Activated T-cell treated with anti-CD3 and anti-CD28 coated beads for 24 hours (primary cell): ENCODE results near the gene GZF1.

ENCODE experiments used
- DNase-seq: peaks from one replicate; pipeline ENCODE4 v3.0.0-alpha.2; 2020; ENCODE audit warnings: low read depth

Gene GZF1

DNA sequence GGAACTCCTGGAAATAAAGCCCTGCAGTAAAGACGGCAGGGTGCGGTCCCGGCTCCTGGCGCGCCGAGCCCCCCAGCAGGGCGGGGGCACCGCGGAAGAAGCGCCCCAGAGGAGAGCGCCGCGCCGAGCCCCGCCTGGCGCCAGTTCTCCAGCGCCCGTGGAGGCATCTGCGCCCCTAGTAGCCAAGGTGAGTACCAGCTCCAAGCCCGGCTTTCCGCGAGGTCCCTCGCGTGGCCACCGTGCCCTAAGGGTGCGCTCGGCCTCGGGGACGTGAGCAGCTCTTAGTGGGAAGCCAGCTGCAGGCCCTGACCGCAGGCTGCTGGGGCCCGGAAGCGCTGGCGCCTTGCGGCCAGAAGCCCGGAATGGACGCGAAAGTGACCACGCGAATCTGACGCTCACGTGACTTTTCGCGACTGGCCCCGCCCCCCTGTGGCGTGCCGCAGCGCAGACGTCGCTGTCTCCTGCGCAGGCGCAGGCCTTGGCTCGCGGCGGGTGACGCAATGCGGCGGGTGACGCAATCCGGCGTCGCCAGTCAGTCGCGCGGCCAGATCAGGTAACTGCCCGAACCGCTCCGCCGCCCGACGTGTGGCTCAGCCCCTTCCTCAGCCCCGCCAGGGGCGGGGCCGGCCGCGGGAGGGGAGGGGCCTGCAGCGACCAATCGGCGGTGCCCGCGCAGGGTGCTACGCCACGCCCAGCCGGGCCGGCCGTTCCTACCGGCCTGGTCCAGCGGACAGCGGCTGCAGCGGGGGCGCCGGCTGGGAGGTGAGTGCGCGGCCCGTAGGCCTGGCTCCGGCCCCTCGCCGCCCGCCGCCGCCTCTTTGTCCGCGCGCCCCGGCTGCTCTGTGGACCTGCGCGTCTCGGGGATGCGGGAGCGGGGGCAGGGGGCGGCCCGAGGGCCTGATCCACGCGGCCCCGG, at the start of gene GZF1:
Gene GZF1 (plus strand): TSS at position 707 of the 916 bp plus-strand sequence. CDS start 2,202 bp downstream, outside the sequence.
- DNase-seq: peak; percentile 98

DNA sequence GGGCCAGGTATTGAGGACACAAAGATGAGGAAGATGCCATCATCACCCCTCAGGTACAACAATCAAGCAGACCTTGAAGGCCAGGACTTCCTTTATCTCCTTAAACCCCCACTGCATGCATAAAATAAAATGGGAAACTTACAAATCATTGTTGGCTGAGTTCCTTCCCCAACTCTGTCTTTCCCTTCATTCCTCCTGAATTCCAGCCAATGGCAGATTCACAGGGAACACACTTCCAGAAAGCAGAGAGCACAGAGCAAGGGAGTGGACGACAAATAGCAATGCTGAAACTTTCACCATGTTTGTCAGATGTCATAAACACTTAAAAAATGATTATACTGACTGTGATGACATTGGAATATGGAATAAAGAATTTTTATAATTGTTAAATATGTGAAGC, 48.7 kb upstream of the GZF1 start:
- DNase-seq: no peak

DNA sequence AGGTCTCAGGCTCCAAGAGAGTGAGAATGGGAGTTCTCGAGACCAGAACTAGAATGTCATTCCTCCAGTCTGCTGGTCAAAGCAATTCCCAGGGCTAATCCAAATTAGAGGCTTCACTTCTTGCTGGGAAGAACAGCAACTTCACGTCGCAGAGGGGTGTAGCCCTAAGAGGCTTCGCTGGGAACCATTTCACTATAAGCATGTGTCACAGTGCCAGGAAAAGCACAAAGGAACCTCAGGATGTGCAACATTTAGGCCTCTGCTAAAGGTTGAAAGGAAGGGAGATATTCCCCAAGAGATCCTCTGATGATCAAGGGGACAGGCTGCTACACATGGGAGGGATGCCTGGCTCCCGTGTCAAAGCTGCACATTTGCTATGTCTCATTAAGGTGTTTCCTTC, 47.3 kb upstream of the GZF1 start:
- DNase-seq: no peak

DNA sequence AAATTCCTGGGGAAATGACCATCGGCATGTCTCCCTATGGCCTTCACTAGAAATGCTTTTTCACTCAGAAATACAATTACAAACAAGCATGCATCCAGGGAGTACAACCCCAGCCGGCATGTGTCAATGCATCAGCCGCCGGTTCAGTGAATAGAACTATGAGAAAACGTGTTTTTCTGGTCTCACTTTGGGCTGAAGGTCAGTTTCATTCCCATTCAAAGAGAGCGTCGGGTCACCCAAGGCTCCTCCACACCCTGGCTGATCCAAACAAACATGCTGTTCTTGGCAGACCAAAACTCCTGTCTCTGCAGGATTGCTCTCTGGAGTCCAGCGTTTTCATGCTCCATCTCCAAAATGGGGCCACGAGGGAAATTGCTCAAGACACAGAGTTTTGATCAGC, 46.9 kb upstream of the GZF1 start:
- DNase-seq: no peak

DNA sequence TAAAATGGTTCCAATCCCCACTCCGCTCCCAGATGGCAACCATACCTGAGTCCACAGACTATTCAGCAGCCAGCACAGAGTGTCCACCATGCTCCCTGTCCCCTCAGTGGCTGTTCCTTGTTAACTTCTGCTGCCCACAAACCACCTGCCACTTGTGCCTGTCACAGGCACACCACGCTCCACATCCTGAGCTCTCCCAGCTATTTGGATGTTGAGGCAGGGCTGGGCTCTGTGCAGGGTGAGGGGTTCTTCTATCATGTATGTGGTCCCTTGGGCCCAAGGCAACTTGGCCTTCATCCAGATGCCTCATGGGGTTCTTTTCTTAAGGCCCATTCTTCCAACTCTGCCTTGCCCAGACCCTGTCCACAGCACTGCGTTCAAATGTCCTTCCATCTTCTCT, 45.4 kb upstream of the GZF1 start:
- no peak for DNase-seq

DNA sequence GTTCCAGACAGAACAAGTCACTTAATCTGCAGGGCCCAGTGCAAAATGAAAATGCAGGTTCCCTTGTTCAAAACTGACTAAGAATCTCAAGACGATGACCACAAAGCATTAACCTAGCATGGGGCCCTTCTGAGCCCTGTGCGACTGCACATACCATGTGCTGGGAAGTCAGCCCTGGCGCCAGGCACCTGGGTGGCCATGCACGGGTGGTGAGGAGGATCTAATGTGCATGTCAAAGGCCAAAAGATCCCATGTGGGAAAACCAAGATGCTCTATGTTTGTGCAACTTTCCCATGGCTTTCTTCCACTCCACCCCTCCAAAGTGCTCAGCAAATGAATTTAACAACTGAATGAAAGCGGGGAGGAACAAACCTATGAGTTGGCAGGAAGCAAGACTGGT, 44.9 kb upstream of the GZF1 start:
- no peak for DNase-seq

DNA sequence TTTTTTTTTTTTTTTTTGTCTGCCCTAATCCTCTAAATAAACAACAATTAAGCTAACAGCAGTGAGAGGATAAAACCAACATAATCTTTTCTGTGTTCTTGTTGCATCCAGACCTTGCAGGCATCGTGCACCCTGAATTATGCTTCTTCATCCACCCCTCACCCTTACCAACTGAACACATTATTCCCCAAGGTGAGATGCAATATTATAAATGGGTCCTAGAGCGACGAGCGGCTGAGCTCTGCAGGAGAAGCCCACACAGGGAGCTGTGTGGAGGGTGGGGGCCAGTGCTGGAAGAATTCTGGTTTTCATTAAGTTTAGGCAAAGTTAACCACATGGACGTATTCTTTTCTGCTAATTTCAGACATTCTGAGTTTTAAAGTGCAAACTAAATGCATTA, 43.6 kb upstream of the GZF1 start:
- DNase-seq: no peak

DNA sequence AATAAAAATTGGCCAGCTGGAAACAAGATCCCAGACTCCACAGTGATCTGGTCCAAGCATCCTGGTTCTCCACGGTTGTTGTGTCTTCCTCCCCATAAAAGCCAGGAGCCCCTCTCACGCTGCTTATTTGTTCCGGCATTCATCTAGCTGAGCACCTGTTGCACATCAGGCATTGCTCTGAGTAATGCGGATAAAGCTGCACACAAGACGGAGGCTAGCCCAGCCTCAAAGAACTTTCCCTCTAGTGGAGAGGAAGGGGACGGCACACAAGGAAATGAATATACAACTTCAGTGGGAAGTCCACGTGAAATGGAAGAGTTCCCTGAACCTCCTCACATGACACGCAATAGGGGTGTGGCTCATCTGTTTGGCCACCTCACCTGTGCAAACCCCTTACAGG, 41.7 kb upstream of the GZF1 start:
- no peak for DNase-seq

DNA sequence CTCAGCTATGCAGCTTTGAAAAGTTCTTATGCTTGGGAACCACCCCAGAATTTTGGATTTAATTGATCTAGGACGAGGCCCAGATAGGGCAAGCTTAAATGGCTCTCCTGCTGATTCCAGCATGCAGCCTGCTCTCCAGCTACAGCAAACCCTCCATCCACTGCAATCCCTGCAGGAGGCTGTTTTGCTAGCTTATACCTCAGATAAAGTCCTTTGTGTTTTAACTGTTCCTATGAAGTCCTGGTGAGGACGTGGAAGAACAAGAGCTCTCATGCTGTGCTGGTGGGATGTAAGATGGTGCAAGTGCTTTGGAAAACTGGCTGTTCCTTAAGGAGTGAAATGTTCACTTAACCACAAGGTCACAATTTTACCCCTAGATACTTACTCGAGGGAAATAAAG, 36.9 kb upstream of the GZF1 start:
- DNase-seq: no peak

DNA sequence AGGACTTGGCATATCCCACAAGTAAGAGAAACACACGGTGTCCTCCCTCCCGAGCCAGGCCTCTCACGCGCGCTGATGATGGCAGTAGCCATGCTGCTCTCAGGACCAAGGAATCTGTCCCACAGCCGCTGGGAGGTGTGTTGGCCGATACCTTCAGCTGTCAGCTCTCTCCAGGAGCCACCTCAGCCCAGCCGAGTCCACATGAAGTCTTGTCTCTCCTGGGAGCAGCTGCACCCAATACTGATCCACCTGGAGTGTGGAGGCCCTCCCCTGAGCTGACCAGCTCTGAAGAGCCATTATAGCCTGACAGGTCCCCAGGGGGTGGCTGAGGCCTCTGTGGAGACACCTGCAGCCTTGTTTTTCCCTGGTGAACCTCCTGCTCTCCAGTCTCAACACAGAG, 35.2 kb upstream of the GZF1 start:
- DNase-seq: no peak

DNA sequence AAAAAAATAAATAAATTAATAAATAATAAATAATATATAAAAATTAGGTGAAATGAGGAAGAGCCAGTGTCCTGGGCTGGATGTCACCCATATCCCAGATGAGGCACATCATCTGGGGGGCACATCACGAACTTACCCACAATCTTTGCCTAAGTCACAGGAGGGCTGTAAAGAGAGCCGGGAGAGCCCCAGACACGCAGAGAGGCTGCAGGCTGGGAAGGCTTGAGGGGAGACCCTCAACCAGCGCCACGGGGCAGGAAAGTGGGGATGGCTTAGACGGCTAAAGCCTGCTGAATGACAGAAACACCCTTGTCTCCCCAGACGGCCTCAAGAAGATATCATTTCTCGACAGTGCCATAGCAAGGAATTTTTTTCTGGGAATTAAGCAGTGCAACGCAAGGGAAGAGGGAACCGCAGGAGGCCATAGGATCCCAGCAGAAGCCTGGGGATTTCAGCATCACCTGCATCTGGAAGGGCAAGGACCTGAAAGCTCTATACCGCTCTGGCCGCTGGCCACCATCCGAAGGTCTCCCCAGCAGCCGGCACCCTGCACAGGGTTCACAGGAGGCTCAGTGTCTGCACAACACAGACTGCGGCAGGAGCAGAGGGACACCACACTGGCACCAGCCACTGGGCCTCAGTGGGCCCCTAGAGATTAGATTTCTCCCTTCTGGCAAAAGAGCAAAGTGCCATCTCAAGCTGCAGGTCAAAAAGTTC, 34.2 kb upstream of the GZF1 start:
- DNase-seq: no peak

DNA sequence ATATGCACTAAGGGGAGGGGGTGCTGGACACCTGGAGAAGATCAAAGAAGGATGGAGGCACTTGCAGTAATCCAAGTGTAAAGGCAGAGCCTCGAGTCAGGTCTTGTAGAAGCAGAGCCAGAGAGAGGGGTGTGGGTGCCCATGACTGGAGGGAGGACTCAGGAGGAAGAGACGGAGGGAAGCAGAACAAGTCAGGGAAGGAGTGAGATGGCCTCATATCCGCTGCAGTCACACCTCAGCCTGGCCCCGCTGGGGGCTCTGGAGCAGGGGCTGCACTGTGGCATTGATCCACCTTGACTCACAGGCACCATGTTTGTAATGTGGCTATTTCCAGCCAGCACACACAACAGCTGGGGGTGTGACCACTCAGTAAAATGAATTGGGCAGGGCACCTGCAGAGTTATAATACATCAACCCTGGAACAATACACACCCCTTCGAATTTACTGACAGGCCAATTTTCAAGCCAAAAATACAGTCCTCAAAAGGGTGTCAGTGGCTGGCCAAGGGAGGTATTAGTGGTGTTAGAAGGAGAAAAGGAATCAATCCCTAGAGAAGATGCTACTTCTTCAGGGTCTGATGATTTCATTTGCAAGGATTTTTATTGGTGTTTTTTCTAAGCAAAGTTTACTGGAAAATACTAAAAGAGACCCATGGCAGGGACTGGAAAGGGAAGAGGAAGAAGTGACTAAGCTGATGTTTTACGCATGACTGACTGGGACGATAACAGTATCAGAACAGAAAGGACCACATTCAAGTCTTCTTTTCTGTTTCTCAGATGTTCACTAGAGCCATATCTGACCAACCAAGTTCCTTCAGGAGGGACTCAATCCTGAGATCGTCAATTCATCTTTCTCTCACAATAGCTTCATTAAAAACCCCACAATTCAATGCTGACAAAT, 30.3 kb upstream of the GZF1 start:
- no peak for DNase-seq

DNA sequence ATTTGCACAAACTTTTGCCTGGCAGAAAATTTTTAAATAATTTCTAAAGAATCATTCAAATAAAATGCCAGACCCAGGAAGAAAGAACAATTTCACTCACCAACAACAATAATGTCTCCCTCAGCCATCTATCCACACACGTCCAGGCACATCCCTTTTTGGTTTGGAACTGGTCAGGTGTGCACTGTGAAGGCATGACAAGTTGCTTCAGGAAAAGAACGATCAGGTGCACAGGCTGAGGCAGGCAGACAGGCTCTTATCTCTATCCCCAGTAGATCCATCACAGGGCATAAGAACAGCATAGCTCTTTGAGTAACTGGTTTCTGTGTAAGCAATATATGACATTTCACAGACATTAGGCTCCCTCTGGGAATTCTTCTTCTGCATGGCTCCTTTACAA, 29.5 kb upstream of the GZF1 start:
- no peak for DNase-seq

DNA sequence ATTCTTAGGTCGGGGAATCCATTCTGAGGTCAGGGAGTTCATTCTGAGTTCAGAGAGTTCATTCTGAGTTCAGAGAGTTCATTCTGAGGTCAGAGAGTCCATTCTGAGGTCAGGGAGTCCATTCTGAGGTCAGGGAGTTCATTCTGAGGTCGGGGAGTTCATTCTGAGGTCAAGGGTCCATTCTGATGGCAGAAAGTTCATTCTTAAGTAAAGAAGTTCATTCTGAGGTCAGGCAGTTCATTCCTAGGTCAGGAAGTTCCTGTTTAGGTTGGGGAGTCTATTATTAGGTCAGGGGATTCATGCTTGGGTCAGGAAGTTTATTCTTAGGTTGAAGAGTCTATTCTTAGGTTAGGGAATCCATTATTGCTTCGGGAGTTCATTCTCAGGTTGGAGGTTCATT, 27.9 kb upstream of the GZF1 start:
- DNase-seq: no peak

DNA sequence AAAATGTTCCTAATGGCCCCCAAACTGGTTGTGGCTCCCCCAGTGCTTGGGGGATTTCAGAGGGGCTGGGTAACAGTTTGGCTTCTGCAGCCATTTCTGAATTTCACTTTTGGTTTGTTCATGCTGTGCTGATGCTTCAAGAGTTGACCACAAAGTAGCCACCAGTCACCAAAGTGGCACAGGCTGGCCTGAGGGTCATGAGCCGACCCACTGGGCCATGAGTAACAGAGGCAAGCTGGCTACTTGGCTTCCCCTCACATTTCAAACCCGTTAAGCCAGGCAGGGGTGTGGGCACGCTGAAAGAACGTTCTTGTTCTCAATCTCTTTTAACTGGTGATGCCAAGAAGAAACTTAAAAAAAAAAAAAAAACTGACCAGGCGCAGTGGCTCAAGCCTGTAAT, 26.5 kb upstream of the GZF1 start:
- no peak for DNase-seq

DNA sequence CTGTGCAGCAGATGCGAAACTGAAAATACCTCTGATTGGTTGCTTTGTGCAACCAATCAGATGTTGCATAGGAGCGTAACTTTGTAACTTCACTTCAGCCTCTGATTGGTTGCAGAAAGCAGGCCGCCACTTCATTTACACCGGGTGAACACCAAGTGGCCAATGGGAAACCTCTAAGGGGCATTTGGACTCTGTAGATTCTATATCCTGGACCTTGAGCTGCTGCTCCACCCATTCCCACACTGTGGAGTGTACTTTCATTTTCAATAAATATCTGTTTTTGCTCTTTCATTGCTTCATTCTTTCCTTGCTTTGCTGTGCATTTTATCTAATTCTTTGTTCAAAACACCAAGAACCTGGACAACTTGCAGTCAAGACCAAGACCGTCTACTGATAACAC, 25.5 kb upstream of the GZF1 start:
- DNase-seq: no peak

DNA sequence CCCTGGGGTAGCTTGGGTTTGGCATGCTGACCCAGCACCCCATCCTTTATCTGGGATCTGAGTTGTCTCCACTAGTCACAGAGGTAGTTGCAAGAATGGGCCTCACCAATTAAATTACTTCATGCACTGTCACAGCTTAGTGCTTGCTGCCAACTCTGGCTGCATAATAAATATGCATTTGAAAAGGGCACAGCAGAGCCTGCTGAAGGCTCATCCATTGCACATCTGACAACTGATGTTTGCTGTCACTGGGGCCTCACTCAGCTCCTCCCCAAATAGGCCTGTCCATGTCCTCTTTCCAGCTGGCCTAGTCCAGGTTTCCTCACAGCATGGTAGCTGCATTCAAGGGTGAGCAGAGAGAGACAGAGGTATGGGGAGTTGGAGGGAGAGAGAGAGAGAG, 24.7 kb upstream of the GZF1 start:
- DNase-seq: no peak

DNA sequence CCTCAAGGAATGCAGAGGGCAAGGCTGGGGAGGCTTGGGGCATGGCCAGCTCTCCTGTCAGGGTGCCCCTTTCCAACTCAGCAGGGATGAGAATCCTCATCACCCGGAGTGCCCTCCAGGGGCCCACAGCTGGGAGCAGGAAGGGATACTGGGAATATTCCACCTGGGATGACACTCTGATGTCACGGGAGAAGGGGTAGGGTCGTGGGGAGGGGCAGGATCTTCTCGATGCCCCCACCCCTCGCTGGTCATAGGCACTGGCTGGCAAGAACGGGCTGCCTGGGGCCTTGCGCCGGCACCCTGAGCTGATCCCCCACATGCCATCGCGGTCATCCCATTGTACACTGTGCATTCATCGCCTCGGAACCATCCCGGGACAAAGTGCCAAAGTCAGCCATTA, 22.0 kb upstream of the GZF1 start:
- no peak for DNase-seq

DNA sequence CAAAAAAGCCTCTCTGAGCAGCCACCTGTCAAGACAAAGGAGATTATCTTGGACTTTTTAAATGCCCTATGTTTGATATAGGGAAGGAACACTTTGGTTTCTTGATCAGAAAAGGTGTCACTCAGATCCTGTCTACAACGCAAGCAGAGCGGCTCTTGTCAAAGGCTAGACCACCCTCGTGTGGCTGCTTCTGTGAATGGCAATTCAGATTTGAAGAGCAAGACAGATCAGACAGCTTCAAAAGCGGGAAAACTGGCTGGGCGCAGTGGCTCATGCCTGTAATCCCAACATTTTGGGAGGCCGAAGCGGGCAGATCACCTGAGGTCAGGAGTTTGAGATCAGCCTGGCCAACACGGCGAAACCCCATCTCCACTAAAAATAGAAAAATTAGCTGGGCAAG, 21.5 kb upstream of the GZF1 start:
- no peak for DNase-seq

DNA sequence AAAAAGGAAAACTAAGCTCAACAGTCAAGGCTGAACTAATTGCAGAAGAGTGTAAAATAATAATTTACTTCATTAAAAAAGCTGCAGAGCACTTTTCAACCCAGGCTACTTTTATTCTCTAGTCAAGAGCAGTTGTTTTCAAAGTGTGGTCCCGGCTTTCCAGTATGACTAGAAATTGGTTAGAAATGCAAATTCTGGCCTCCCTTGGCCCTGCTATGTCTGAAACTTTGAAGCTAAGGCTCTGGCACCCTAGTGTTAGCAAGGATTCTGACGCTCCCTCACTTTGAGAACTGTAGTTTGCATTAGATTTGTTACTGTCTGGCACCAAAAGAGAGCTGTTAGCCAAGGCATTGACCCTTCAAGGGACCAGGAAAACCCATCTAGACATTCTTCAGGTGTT, 20.9 kb upstream of the GZF1 start:
- no peak for DNase-seq

DNA sequence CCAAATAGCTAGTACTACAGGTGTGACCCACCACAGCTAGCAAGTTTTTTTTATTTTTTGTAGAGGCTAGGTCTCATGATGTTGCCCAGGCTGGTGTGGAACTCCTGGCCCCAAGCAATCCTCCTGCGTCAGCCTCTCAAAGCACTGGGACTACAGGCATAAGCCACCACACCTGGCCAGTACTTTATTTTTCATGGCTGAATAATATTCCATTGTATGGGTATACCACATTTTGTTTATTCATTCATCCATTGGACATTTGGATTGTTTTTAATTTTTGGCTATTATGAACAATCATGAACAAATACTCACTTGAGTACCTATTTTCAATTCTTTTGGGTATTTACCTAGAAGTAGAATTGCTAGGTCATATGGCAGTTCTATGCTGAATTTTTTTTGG, 18.4 kb upstream of the GZF1 start:
- DNase-seq: no peak

DNA sequence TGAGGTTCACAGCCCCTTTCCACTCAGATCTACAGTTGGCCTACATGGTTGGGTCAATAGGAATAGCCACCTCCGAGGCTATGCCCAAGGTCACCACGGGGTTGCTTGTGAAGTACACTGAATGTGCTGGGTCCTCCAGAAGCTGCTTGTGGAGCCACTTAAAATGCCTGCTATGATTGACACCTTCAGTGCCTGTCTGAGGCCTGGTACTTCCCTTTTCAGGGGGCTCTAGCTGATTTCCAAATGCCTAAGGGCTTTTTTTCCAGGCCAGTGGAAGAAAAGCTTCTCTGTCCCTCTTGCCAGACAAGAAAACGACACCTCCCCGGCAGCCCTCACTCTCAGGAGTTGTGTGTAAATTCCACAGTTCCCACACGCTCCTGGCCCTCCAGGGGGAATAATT, 17.6 kb upstream of the GZF1 start:
- no peak for DNase-seq

DNA sequence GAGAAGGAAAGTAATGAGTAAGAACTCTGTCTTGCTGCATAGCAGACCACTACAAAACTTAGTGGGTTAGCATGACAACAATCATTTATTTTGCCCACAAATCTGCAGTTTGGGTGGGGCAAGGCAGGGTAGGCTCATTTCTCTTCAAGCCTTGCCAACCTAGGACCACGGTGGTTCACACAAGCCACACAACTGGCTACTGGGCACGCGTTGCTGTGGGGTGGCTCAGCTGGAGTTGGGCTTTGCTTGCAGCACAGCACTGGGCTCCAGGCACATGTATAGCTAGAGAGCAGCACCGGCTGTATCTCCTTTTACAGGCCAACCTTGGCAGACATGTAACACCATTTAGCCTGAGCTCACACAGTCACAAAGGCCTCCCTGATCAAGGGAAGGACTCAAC, 16.0 kb upstream of the GZF1 start:
- no peak for DNase-seq
